ENCODE measurements around the gene UBE4A.
"Not testable (repeated sequence)": the region's sequence is repeated elsewhere in the genome, so short reads cannot be mapped to it uniquely, and the experiment has no call there.

UBE4A gene

DNA sequence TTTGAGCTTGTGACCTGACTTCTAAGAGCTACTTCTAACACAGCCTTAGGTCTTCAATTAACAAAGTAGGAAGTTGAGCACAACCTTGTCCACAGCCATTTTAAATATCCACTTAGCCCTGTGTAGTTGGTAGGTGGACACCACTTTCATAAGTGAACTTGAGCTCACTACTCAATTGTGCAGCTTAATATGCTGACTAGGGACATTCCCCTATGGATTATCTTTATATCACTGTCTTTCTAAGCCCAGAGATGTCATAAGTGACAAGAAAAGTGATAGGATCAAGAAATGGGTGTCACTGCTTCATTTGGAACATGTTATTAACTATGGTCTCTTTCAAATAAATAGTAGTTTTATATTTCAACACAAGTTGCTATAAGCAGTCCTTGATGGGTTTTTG lies 38.0 kb downstream of the UBE4A start:
- Histone ChIP-seq H3K4me3 (ENCODE audit: low read length in 2 of 2) (no peak overlapping the region), H3K4me1 (ENCODE audit: control insufficient read depth in 2 of 2, insufficient read depth in 2 of 2, low read length in 2 of 2) (peaks cover 0 to 2% of the 10 kb centered on the region in 2 donors), H3K36me3 (ENCODE audit: control insufficient read depth in 2 of 2, insufficient read depth in 2 of 2, low read length in 2 of 2) (peaks cover 28 to 42% of the 10 kb centered on the region in 2 donors)

GRCh38 chr11:118398791-118399559 lies 39.6 kb downstream of the UBE4A start:
- H3K9ac ChIP-seq (ENCODE audit: low read depth in 1 of 2, low read length in 2 of 2), result no peak overlapping the region
- peaks cover 5 to 9% of the 10 kb centered on the region in 2 donors for H3K4me1 ChIP-seq (ENCODE audit: control insufficient read depth in 2 of 2, insufficient read depth in 2 of 2, low read length in 2 of 2)
- peak overlapping the region; percentile 2 to 50 for H3K27ac ChIP-seq (ENCODE audit: low read depth in 2 of 2, low read length in 2 of 2)
- peaks cover 14 to 28% of the 10 kb centered on the region in 2 donors for H3K36me3 ChIP-seq (ENCODE audit: control insufficient read depth in 2 of 2, insufficient read depth in 2 of 2, low read length in 2 of 2)
- H3K4me3 ChIP-seq (ENCODE audit: low read length in 2 of 2), result no peak overlapping the region
- H3K9me3 ChIP-seq (ENCODE audit: control insufficient read depth in 2 of 2, low read length in 2 of 2), result no peaks in the 10 kb centered on the region
- H3K27me3 ChIP-seq (ENCODE audit: control insufficient read depth in 2 of 2, insufficient read depth in 2 of 2, low read length in 2 of 2), result no peaks in the 10 kb centered on the region

More for the DNA sequence above, 38.0 kb downstream of the UBE4A start:
- no peaks in the 10 kb centered on the region for H3K27me3 ChIP-seq (ENCODE audit: control insufficient read depth in 2 of 2, insufficient read depth in 2 of 2, low read length in 2 of 2)
- no peak overlapping the region for H3K27ac ChIP-seq (ENCODE audit: low read depth in 2 of 2, low read length in 2 of 2)
- no peaks in the 10 kb centered on the region for H3K9me3 ChIP-seq (ENCODE audit: control insufficient read depth in 2 of 2, low read length in 2 of 2)
- H3K9ac ChIP-seq (ENCODE audit: low read depth in 1 of 2, low read length in 2 of 2), result no peak overlapping the region

GRCh38 chr11:118401151-118401879 lies 41.9 kb downstream of the UBE4A start, which contains the start of gene ATP5MG:
ATP5MG (plus strand) TSS chr11:118401606; CDS start chr11:118401666, 60 bp downstream.
- peak within 1 kb of the TSS; percentile 90 to 99 for H3K4me3 ChIP-seq (ENCODE audit: low read length in 2 of 2)
- H3K9me3 ChIP-seq (ENCODE audit: control insufficient read depth in 2 of 2, low read length in 2 of 2), result no peaks in the 10 kb centered on the region
- H3K9ac ChIP-seq (ENCODE audit: low read depth in 1 of 2, low read length in 2 of 2), result peak within 1 kb of the TSS; percentile 84 to 86
- peaks cover 5 to 9% of the 10 kb centered on the region in 2 donors for H3K4me1 ChIP-seq (ENCODE audit: control insufficient read depth in 2 of 2, insufficient read depth in 2 of 2, low read length in 2 of 2)
- H3K27me3 ChIP-seq (ENCODE audit: control insufficient read depth in 2 of 2, insufficient read depth in 2 of 2, low read length in 2 of 2), result no peaks in the 10 kb centered on the region
- peak within 1 kb of the TSS; percentile 74 to 88 for H3K27ac ChIP-seq (ENCODE audit: low read depth in 2 of 2, low read length in 2 of 2)
- H3K36me3 ChIP-seq (ENCODE audit: control insufficient read depth in 2 of 2, insufficient read depth in 2 of 2, low read length in 2 of 2), result peaks cover 8 to 18% of the 10 kb centered on the region in 2 donors

DNA sequence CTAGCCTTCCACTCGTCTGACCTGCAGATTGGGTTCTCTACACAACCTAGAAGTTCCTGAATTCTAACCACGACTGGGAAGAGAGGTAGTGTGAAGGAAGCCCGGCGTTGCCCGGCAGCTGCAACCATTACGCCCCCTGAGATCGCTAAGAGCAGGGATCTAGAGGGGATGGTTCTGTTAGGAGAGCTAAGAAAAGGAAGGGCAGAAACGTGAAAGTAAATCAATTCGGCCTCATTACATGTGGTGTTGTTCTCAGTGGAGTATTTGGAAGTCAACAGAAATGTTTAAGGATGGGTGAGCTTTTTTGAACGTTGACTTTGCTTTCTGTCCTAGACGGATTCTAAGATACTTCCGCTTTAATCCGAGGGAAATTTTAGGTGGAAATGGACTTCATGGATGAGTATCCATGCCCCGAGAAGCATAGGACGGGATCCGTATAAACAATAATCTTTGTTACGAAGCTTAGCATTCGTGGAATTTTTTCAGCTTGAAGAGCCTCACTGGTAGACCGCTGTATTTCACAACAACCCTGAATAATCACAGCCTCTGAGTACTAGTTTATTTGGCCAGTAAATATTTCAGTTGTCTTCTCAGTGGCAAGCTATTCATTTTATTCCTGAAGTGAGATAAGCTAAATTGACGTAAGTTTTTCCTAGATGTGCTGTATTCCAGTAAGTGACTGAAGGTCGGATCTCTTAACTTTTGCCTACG lies 42.6 kb downstream of the UBE4A start:
- Histone ChIP-seq H3K36me3 (ENCODE audit: control insufficient read depth in 2 of 2, insufficient read depth in 2 of 2, low read length in 2 of 2) (peaks cover 10 to 17% of the 10 kb centered on the region in 2 donors), H3K4me1 (ENCODE audit: control insufficient read depth in 2 of 2, insufficient read depth in 2 of 2, low read length in 2 of 2) (peaks cover 5 to 9% of the 10 kb centered on the region in 2 donors), H3K4me3 (ENCODE audit: low read length in 2 of 2) (peak overlapping the region; percentile 90 to 99), H3K9me3 (ENCODE audit: control insufficient read depth in 2 of 2, low read length in 2 of 2) (no peaks in the 10 kb centered on the region), H3K27ac (ENCODE audit: low read depth in 2 of 2, low read length in 2 of 2) (peak overlapping the region; percentile 74 to 88), H3K9ac (ENCODE audit: low read depth in 1 of 2, low read length in 2 of 2) (peak overlapping the region; percentile 84 to 86), H3K27me3 (ENCODE audit: control insufficient read depth in 2 of 2, insufficient read depth in 2 of 2, low read length in 2 of 2) (no peaks in the 10 kb centered on the region)

DNA sequence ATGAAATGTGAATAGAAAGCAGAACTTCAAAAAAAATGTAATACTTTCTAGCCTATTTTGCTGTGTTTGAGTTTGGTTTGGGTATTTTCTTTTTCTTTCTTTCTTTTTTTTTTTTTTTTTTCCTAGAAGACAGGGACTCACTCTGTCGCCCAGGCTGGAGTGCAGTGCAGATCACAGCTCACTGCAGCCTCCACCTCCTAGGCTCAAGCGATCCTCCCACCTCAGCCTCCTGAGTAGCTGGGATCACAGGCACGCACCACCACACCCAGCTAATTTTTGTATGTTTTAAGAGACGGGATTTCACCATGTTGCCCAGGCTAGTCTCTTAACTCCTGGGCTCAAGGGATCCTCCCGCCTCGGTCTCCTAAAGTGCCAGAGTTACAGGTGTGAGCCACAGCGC lies 43.2 kb downstream of the UBE4A start:
- Histone ChIP-seq H3K4me3 (ENCODE audit: low read length in 2 of 2) (peak overlapping the region; percentile 90 to 99), H3K36me3 (ENCODE audit: control insufficient read depth in 2 of 2, insufficient read depth in 2 of 2, low read length in 2 of 2) (peaks cover 5 to 19% of the 10 kb centered on the region in 2 donors), H3K9ac (ENCODE audit: low read depth in 1 of 2, low read length in 2 of 2) (peak overlapping the region; percentile 17 to 84)
- not testable (repeated sequence) for H3K27me3 ChIP-seq (ENCODE audit: control insufficient read depth in 2 of 2, insufficient read depth in 2 of 2, low read length in 2 of 2); H3K9me3 ChIP-seq (ENCODE audit: control insufficient read depth in 2 of 2, low read length in 2 of 2); H3K27ac ChIP-seq (ENCODE audit: low read depth in 2 of 2, low read length in 2 of 2); H3K4me1 ChIP-seq (ENCODE audit: control insufficient read depth in 2 of 2, insufficient read depth in 2 of 2, low read length in 2 of 2)

DNA sequence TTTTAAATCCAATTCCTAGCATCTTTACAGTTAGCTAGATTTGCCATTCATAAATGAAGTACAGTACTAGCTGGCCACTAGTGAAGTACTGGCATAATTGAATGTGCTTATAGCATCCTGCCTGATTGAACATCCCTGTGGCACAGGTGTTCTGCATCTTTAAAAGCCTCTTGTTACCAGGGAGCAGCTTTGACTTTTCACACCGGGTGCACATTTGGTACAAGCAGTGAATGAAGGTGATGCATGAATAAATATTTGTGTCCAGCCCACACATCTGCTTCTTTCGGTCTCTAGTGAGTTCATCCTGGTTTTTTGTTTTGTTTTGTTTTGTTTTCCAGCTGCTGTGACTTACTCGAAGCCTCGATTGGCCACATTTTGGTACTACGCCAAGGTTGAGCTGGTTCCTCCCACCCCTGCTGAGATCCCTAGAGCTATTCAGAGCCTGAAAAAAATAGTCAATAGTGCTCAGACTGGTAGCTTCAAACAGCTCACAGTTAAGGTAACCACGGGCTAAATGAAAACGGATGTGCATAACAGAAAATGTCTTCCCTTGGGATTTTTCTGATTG lies 47.3 kb downstream of the UBE4A start:
- Histone ChIP-seq H3K4me3 (ENCODE audit: low read length in 2 of 2) (no peak overlapping the region), H3K9ac (ENCODE audit: low read depth in 1 of 2, low read length in 2 of 2) (no peak overlapping the region), H3K27ac (ENCODE audit: low read depth in 2 of 2, low read length in 2 of 2) (peak overlapping the region in 1 of 2 donors; percentile 4), H3K9me3 (ENCODE audit: control insufficient read depth in 2 of 2, low read length in 2 of 2) (no peaks in the 10 kb centered on the region), H3K36me3 (ENCODE audit: control insufficient read depth in 2 of 2, insufficient read depth in 2 of 2, low read length in 2 of 2) (peaks cover 10 to 31% of the 10 kb centered on the region in 2 donors), H3K27me3 (ENCODE audit: control insufficient read depth in 2 of 2, insufficient read depth in 2 of 2, low read length in 2 of 2) (no peaks in the 10 kb centered on the region), H3K4me1 (ENCODE audit: control insufficient read depth in 2 of 2, insufficient read depth in 2 of 2, low read length in 2 of 2) (peaks cover 5 to 11% of the 10 kb centered on the region in 2 donors)

DNA sequence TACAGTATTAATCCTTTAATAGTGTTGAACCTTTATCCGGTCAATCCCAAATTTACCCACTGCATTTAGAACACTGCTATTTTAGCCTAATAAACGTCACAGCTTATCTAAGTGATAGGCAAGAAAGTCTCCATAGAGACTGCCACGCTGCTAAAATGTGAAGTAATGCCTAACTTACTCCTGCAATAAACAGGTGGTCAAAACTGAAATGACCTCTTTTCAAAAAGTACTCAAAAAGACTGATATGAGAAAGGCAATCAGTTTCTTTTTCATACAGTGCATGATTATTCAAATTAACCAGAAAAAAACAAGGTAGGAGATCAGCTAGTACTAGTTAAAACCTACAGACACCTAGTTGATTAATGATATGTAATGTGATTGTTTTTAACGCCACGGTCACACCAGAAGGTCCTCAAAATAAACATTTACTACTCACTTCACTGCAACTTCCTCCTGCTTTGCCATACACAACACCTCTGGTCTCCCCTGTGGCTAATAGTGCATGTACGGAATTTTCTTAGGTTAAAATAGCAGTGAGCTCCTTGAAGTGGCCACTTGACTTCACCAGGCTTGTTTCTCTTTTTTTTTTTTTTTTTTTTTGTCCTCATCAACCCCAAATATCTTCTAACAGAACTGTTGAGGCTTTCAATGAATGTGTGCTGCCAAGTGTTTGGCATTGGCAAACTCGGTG lies 50.8 kb downstream of the UBE4A start:
- no peaks in the 10 kb centered on the region for H3K9me3 ChIP-seq (ENCODE audit: control insufficient read depth in 2 of 2, low read length in 2 of 2)
- peak overlapping the region; percentile 13 to 43 for H3K27ac ChIP-seq (ENCODE audit: low read depth in 2 of 2, low read length in 2 of 2)
- H3K36me3 ChIP-seq (ENCODE audit: control insufficient read depth in 2 of 2, insufficient read depth in 2 of 2, low read length in 2 of 2), result peaks cover 14 to 33% of the 10 kb centered on the region in 2 donors
- no peak overlapping the region for H3K4me3 ChIP-seq (ENCODE audit: low read length in 2 of 2)
- H3K9ac ChIP-seq (ENCODE audit: low read depth in 1 of 2, low read length in 2 of 2), result no peak overlapping the region
- H3K27me3 ChIP-seq (ENCODE audit: control insufficient read depth in 2 of 2, insufficient read depth in 2 of 2, low read length in 2 of 2), result no peaks in the 10 kb centered on the region
- H3K4me1 ChIP-seq (ENCODE audit: control insufficient read depth in 2 of 2, insufficient read depth in 2 of 2, low read length in 2 of 2), result peaks cover 0 to 3% of the 10 kb centered on the region in 2 donors

DNA sequence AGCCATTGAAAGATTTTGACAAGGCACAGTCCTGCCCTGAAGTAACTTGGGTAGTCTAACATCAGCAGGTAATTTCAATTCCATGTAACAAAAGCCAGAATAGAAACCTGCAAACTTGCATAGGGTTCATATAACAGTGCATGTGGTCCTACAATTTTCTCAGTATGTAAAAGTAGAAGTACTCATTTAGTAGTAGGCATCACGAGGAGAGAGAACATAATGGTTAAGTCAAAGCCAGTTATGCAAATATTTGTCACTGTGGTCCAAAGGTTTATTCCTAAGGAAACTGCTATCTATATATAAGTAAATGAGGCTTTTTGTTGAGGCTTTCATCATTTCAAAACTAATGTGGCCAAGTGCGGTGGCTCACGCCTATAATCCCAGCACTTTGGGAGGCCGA lies 52.1 kb downstream of the UBE4A start:
- peak overlapping the region in 1 of 2 donors; percentile 53 for H3K27ac ChIP-seq (ENCODE audit: low read depth in 2 of 2, low read length in 2 of 2)
- no peak overlapping the region for H3K4me3 ChIP-seq (ENCODE audit: low read length in 2 of 2)
- H3K4me1 ChIP-seq (ENCODE audit: control insufficient read depth in 2 of 2, insufficient read depth in 2 of 2, low read length in 2 of 2), result peaks cover 0 to 3% of the 10 kb centered on the region in 2 donors
- H3K36me3 ChIP-seq (ENCODE audit: control insufficient read depth in 2 of 2, insufficient read depth in 2 of 2, low read length in 2 of 2), result peaks cover 13 to 27% of the 10 kb centered on the region in 2 donors
- H3K9me3 ChIP-seq (ENCODE audit: control insufficient read depth in 2 of 2, low read length in 2 of 2), result no peaks in the 10 kb centered on the region
- H3K9ac ChIP-seq (ENCODE audit: low read depth in 1 of 2, low read length in 2 of 2), result no peak overlapping the region
- H3K27me3 ChIP-seq (ENCODE audit: control insufficient read depth in 2 of 2, insufficient read depth in 2 of 2, low read length in 2 of 2), result no peaks in the 10 kb centered on the region

DNA sequence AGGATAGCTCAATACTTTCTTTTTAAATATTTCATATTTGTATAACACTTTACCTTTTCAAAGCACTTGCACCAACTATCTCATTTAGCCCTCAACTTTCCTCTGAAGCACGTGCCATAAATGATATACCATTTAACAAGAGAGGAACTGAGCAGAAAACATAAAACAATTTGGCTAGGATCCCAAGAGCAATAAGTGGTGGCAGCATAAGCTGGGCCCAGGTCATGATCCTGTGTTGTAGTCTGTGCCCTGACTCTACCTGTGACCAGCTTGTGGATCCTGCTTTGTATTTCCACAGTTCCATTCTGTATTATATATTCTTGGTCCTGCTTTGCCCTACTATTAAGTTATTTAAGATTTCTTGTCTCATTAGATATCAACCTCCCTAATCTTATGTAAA lies 53.5 kb downstream of the UBE4A start:
- Histone ChIP-seq H3K36me3 (ENCODE audit: control insufficient read depth in 2 of 2, insufficient read depth in 2 of 2, low read length in 2 of 2) (peaks cover 9 to 16% of the 10 kb centered on the region in 2 donors), H3K4me1 (ENCODE audit: control insufficient read depth in 2 of 2, insufficient read depth in 2 of 2, low read length in 2 of 2) (peaks cover 0 to 3% of the 10 kb centered on the region in 2 donors), H3K27me3 (ENCODE audit: control insufficient read depth in 2 of 2, insufficient read depth in 2 of 2, low read length in 2 of 2) (no peaks in the 10 kb centered on the region), H3K9ac (ENCODE audit: low read depth in 1 of 2, low read length in 2 of 2) (no peak overlapping the region), H3K9me3 (ENCODE audit: control insufficient read depth in 2 of 2, low read length in 2 of 2) (no peaks in the 10 kb centered on the region), H3K27ac (ENCODE audit: low read depth in 2 of 2, low read length in 2 of 2) (no peak overlapping the region), H3K4me3 (ENCODE audit: low read length in 2 of 2) (no peak overlapping the region)

Measured in mucosa of rectum (tissue), 2 donors.